ENCODE measurements around the gene TRAF2.

DNA sequence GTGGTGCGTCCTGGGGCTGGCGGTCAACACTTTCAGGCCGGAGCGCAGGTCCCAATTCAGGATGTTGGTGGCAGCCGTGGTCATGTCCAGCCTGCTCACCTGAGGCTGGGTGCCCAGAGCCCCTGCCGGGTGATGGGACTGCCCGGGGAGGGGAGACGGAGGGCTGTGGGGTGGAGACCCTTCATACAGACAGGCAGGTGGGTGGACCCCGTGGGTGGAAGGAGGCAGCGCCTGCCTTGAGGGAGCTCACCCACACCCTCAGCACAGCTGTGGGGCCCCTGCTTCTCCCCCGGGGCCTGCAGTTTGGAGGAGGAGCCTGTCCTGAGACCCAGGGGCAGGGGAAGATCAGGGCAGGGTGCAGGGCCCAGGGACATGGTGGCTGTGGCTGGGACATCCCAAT lies 84.0 kb downstream of the TRAF2 start:
- TF ChIP-seq, protein P1, sequence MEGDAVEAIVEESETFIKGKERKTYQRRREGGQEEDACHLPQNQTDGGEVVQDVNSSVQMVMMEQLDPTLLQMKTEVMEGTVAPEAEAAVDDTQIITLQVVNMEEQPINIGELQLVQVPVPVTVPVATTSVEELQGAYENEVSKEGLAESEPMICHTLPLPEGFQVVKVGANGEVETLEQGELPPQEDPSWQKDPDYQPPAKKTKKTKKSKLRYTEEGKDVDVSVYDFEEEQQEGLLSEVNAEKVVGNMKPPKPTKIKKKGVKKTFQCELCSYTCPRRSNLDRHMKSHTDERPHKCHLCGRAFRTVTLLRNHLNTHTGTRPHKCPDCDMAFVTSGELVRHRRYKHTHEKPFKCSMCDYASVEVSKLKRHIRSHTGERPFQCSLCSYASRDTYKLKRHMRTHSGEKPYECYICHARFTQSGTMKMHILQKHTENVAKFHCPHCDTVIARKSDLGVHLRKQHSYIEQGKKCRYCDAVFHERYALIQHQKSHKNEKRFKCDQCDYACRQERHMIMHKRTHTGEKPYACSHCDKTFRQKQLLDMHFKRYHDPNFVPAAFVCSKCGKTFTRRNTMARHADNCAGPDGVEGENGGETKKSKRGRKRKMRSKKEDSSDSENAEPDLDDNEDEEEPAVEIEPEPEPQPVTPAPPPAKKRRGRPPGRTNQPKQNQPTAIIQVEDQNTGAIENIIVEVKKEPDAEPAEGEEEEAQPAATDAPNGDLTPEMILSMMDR (IDR thresholded peaks at IDR 0.05; ENCODE audit: low read depth, low read length) = no peak
- TF ChIP-seq, protein P2, sequence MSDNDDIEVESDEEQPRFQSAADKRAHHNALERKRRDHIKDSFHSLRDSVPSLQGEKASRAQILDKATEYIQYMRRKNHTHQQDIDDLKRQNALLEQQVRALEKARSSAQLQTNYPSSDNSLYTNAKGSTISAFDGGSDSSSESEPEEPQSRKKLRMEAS (IDR thresholded peaks at IDR 0.05; ENCODE audit: low read depth, low read length) = no peak
- TF ChIP-seq MYC (IDR thresholded peaks at IDR 0.05; ENCODE audit: low read depth, low read length) = no peak
- no peak for TF ChIP-seq POLR2A (IDR thresholded peaks at IDR 0.05; ENCODE audit: extremely low read depth, insufficient read length)
